ENCODE results near the gene OTOP1.
"Not testable (repeated sequence)": the region's sequence is repeated elsewhere in the genome, so short reads cannot be mapped to it uniquely, and the experiment has no call there.

OTOP1 gene

DNA sequence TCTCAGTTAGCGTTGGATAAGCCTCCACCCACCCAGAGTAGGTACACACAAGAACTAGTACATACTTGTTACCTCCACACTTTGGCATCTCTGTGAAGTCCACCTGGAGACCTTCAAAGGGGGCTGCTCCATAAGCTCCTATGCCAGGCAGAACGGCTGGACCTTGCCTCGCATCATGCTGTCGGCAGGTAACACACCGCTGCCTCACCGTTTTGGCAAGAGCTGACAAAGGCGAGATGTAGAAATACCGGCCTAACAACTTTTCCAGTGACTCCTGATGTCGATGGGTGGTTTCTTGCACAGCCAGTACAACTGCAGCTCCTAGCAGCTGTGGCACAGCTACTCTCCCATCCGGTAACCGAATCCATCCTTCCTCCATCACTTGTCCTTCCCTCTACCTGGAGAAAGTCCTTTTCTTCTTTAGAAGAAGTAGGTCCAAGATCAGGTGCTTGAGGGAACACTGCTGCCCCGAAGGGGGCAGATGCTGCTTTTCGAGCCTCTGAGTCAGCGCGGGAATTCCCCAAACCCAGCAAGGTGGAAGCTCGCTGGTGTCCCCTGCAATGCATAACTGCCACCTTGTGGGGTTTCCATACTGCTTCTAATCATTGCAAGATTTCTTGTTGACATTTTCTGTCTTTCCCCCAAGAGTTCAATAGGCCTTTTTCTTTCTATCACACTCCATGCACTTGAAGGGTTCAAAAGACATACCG, 65.6 kb downstream of the OTOP1 start:
- DNase-seq = not testable (repeated sequence)

DNA sequence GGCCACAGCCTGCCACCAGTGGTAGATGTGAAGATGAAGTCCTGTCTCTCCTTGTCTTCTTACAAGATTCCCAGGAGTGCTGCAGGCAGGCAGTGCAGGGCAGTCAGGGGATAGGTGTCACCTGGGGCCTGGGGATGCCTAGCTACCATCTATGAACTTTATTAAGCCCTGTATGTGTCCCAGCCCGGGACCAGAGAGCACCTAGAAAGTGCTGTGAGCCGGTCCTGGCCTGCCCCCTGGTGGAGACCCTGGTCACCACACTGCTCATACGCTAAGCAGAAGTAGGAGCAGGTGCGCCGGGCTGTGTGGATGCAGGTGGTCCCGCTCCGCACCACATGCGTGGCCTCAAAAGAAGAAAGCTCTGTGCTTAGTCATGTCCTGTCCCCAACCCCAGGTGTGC, 81.1 kb downstream of the OTOP1 start:
- peak; percentile 63 for DNase-seq

DNA sequence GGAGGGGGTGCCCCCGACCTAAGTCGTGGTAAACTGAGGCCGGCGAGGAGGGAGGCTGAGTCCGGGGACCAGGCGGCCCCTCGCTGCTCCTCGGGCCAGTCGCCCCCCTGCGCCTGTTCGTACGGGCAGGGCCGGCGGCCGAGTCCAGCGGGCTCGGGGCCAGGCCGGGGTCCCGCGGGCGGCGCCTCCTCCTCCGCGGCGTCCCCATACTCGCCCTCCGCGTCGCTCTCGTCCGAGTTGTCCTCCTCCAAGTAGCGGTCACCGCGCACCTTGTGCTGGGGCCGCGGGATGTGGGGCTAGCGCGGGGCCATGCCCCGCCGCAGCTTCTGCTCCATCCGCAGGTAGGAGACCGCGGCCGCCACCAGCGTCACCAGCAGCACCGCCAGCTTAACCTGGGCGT, 83.4 kb downstream of the OTOP1 start:
- not testable (repeated sequence) for DNase-seq

DNA sequence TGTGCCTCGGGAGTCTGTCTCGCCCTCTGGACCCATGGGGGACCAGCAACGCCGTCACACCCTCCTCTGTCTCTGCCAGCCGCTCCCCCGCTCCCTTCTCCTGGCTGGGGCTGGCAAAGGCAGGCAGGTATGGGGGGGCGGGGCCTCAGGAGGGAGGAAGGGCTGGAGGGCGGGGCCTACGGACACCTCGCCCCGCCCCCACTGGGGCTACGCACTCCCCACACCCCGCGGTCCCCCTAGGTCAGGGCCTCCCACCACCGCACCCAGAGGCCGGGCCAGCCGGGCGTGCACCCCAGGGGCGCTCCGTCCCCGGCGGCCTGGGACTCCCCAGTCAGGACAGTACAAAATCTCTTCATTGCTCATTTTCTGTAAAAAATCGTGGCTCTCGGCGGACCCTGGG, 84.0 kb downstream of the OTOP1 start:
- DNase-seq = not testable (repeated sequence)

DNA sequence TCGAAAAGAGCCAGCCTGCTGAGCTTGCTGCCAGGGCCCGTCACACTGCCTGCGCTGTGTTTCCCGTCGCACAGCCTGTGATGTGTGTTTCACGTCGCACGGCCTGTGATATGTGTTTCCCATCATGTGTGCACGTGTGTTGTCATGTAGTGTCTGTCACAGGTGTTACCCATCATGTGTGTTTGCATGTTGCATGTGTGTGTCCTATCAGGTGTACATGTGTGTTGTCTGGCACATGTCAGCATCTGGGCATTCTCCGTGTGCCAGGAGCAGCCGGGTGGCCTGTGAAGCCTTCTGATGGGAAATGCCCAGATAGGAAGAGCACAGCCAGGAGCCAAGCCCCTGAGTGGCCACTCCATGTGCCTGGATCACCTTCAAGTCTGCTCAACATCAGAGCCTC, 85.5 kb downstream of the OTOP1 start:
- not testable (repeated sequence) for DNase-seq
